Posterior vena cava (tissue), 2 donors: ENCODE measurements around the gene SLC19A1. TPM values are rescaled to one million over a fixed set of nuclear protein-coding genes. Genes with fewer than 3 reads are reported as not detected.

ENCODE experiments used
- DNase-seq: peaks from one replicate; pipeline ENCODE4 v3.0.0-alpha.2; 2020; ENCODE audit warnings: low spot score
- intact Hi-C, 2 donors: fragments of 100-400 bp; cut with DNase I; formaldehyde crosslinking; loops; one replicate each; pipeline versions ENCODE4 v1.14.1 to v1.14.2; 2022 to 2023
- total RNA-seq, 2 donors: library from RNA; stranded (reverse); fragmentation: NEBNext Ultra II Directional; extraction: Animal tissue kit (Norgen Biotek cat#: 25700); gene quantifications; one replicate each; pipeline ENCODE4 v1.2.1, GENCODE V29; 2021
- donor health status: DM: yes; HTN: yes; CAD: no.
- donor health status: DM: yes; HTN: yes; CAD: no.

Gene SLC19A1
- total RNA-seq, 2 donors from 2014 or later, result 4.5 to 6.5 TPM

DNA sequence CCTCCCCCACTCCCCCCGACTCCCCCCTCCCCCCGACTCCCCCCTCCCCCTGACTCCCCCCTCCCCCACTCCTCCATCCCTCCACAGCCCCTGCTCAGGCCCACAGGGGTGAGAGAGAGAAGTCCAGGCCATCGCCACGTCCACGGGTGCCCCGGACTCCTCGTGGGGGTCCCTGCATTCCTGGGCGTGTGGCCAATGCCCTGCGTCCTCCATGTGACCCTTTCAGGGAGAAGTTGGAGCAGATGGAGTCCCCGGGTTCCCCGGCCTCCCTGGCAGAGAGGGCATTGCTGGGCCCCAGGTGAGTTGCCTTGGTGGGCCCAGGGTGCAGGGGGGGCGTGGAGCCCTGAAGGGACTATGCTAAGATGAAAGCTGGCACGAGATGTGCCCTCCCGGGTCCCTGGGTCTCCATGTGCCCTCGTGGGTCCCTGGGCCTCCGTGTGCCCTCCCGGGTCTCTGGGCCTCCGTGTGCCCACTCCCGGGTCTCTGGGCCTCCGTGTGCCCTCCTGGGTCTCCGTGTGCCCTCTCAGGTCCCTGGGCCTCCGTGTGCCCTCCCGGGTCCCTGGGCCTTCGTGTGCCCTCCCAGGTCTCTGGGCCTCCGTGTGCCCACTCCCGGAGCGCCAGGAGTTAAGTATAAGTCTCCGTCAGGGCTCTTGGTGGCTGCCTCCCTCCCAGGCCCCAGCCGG is 52.0 kb downstream of the SLC19A1 start:
- DNase-seq, result no peak
- intact Hi-C loops, result no loop called here

GRCh38 chr21:45489722-45489982 is 52.6 kb downstream of the SLC19A1 start:
- intact Hi-C loops, result no loop called here
- DNase-seq, result no peak

- intact Hi-C loops, result no loop called here
- DNase-seq, result no peak
Observed at GRCh38 chr21:45488931-45489721, 53.1 kb downstream of the SLC19A1 start.

DNA sequence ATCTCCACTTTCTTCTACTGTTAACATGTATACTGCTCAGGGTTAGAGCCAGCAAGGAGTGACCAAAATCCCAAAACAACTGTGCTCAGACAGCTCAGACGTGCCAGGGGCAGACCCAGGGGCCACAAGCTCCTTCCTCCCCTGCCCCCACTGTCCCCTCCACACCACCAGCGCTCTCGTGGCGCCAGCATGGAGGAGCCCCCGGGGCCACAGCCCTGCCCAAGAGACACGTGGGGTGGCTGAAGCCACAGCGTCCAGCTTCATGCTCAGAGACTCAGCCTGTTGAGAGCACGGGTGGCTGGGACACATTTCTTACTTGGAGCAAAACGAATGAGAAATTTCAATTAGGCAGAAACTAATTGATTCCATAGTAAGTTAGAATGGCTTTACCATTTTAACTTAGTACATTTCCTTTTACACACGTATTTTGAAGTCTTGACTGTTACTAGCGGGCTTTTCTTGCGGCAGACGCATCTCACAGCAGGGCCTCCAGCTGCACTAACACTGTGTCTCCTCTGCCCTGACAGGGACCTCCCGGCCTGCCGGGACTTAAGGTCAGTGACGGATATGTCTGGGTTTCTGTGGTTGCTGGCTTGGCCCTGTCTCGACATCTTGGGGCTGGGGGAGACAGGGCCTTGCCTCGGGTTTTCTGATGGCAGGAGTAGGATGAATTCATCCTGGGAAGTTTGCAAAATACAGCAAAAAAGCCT is 54.2 kb downstream of the SLC19A1 start:
- intact Hi-C loops, result no loop called here

DNA sequence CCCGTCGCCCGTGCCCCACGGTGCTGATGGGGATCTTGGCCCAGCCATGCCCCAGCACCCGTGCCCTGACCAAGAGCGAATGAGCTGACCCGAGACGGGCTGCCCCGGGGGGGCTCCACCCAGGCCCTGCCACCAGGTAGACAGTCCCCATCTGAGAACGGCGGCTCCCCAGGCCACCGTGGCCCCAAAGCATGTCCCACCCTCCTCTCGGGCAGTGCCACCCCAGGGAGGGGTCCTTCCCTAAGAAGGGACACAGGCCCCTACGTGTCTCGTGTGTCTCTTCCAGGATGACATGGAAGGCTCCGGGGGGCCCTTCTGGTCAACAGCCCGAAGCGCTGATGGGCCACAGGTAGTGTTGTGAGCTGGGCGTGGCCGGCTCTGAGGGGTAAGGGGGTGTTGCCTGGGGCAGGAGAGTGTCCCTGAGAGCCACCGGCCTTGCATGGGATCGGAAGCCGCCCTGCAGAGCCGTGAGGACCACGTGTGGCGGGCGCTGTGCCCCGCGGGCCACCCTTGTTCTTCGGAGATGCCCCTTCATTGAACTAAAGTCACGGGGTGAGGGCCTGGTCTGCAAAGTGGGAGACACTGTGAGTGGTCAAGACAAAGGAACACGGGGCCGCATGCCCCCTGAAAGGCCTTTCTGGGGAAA is 55.0 kb downstream of the SLC19A1 start:
- intact Hi-C loops, result no loop called here

More for the DNA sequence above, 54.2 kb downstream of the SLC19A1 start:
- no peak for DNase-seq

GRCh38 chr21:45486443-45487160 is 55.6 kb downstream of the SLC19A1 start:
- no peak for DNase-seq
- intact Hi-C loops, result no loop called here

More for the DNA sequence above, 55.0 kb downstream of the SLC19A1 start:
- no peak for DNase-seq

DNA sequence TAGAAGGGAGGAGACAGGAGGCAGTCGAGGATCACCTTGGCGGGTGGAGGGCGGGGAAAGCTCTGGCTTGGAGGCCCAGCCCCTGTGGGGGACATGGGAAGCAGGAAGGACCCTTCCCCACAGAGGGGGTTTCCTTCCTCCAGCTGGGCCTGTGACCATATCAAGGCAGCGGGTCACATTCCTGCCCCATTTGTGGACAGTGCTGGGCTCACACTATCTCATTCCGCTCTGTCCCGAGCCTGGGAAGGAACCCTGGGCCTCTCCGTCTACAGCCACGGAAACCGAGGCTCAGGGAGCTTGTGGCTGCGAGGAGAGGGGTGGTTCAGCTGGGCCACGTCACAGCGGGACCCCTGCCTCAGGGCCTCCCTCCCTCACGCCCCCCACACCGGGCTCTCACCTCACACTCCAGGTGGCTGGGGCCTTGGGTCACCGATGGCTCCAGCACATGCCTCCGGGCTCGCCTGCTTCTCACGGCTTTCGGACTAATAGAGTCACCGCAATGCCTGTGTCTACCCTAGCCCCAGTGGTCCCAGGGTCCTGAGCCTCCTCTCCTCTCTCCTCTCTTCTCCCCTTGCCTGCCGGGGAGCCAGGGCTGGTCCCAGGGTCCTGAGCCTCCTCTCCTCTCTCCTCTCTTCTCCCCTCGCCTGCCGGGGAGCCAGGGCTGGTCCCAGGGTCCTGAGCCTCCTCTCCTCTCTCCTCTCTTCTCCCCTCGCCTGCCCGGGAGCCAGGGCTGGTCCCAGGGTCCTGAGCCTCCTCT is 56.4 kb downstream of the SLC19A1 start:
- intact Hi-C loops, result no loop called here
- no peak for DNase-seq

- DNase-seq, result no peak
- intact Hi-C loops, result no loop called here
Observed at GRCh38 chr21:45484318-45484717, 57.9 kb downstream of the SLC19A1 start.

DNA sequence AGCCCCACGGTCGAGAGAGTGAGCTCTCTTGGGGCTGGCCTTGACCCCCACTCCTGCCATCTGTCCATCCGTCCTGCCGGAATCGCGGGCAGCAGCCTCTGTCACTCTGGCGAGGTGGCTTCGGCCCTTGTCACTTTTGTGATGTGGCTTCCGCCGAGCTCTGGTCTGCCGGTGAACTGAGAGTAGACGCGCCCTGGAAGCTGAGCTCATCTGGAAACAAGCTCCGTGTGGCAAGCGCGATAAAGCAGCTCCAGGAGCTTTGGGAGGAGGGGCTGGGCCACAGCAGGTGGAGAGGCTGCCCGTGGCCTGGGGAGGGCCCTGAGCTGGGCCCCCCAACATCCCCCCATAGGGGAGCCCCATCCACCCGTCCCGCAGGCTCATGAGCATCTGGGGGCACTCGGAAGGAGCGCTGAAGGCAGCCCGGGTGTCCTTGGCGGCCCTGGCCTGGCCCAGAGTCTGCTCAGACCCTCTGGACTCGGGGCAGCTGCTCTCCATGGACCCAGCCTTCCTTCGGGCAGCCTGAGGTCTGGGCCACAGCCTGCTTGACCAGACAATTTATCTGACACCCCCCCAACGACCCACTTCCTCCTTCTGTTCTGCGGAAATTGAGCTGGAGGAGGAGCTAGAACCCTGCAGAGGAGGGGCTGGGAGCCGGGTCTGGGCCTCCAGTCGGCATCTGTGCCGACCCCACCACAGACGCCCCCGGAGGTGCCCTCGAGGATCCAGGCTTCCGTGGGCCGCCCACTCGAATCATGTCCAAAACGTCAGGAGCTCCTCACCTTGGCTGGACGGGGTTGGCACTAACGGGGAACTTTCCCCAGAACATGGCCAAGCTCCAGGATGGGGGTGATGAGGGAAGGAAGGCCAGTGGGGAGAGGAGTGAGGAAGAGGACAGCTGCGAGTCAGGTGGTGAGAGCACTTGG is 59.1 kb downstream of the SLC19A1 start:
- DNase-seq, result no peak
- intact Hi-C loops, result no loop called here

DNA sequence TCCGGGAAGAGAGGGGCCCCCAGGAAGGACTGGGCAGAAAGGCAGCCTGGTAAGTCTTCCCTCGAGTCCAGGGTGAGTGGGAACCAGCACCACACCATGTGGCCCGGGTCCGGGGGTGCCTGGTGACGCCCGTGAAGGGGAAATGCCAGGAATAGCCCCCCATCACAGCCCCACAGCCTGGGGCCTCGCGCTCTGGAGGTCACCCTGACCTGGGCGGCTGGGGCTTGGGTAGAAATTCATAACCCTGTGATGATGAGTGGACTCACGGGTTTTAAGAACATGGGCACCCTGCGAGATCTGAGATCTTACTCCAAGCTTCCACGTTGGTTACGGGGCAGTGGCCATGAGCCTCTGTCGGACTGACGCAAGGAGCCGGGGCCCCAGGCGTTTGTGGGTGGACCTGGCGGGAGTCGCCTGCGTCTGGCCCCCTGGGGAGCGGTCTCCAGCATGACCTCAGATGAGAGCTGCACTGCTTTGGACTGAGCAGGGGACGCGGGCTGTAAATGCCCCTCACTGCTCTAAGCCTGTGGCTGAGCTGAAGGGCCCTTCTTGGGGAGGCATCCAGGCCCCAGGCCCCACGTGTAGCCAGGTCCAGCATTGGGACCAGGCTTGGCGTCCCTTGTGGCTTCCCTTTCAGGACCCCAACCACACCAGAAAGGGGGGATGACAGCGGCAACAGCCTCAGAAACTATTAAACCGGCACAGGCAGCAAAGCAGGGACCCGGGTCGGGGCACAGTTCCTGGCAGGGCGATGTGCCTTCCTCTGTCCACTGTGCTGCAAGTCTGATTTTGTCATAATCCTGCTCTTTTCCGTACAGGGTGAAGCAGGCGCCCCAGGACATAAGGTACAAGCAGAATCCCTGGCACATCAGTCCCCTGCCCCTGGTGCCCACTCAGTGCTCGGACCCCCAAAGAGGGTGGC is 60.0 kb downstream of the SLC19A1 start:
- intact Hi-C loops, result no loop called here
- no peak for DNase-seq

DNA sequence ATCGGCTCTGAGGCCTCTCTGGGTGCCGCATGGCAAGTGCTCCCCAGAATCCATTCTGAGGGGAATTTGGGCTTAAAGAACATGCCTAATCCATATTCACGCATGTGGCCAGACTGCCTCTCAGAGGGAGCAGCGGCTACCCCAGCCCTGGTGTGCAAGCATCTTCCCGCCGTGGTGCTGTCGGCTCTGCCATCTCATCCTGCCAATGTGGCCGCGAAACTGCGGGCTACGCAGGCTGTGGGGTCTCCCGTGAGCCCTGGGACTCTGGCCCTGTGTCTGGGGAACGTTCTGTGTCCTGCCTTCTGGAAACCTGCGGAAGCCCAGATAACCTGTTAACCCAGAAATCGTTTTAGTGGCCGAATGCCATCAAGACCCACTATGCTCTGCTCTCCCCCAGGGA is 60.7 kb downstream of the SLC19A1 start:
- intact Hi-C loops, result no loop called here
- no peak for DNase-seq

DNA sequence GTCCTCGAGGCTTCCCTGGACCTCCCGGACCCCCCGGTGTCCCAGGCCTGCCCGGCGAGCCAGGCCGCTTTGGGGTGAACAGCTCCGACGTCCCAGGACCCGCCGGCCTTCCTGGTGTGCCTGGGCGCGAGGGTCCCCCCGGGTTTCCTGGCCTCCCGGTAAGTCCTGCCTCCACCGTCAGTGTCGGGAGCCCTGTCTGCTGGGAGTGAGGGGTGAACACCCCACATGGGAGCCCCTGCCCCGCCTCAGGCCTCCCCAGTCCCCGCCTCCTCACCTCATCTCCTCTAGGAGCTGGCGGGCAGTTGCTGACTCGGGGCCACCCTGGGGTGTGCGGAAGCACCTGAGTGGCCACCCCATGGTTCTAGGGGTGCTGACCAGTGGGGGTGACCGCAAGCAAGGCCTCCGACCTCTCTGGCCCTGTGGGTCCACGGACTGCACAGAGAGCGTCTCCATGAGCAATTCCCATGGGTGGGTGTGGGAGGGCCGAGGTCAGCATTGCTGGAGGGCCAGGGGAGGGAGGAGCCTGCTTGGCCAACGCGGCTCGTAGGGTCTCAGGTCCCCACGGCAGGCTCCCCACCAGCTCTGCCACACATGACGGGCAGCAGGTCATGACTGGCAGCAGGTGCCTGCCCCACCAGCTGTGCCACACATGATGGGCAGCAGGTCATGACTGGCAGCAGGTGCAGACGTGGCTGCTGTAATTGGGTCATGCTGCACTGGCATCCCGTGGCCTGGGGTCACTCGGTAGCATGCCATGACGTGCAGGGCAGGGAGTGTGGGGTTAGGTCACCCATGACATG is 61.3 kb downstream of the SLC19A1 start:
- intact Hi-C loops, result no loop called here
- DNase-seq, result no peak

DNA sequence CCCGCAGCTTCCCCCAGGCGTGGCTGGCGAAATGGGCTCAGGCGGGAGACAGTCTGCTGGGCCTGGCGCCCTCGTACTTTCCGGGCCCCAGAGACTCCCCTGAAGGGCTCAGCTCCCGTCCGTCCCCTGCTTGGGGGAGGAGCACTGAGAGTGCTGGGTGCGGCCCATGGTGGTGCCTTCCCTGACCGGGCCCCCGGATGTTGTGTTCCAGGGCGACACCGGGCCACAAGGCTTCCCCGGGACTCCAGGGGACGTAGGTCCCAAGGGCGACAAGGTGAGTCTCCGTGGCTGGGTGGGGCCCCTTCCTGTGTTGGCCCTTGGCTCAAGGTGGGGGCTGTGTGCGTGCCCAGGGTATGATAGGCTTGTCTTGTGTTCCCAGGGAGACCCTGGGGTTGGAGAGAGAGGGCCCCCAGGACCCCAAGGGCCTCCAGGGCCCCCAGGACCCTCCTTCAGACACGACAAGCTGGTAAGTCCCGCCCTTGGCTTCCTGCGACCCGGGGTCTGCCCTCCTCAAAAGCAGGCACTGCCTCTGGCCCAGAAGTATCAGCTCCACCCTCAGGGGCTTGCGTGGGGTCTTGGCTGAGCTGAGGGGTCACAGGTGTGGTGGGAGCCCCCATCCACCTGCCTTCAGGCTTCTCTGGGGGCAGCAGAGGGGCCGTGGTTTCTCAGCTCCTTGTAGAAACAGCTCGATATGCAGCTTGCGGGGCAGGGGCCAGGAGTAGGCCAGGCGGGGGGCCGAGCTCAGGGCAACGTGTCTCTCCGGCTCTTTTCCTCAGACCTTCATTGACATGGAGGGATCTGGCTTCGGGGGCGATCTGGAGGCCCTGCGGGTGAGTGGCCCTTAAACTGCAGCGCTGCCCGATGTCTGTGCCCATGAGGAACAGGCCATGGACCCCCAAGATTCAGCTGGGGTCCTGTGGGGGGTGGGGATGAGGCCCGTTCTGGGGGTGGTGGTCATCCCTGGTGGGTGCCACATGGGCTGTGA is 62.3 kb downstream of the SLC19A1 start:
- intact Hi-C loops, result no loop called here
- no peak for DNase-seq

- intact Hi-C loops, result no loop called here
- DNase-seq, result no peak
Observed at GRCh38 chr21:45478816-45479669, 63.2 kb downstream of the SLC19A1 start.
